Measurements from ENCODE around the gene CENPC.
"Not testable (repeated sequence)": the region's sequence is repeated elsewhere in the genome, so short reads cannot be mapped to it uniquely, and the experiment has no call there.

CENPC gene

GRCh38 chr4:67466751-67467150 lies 78.6 kb downstream of the CENPC start:
- no peak for DNase-seq

- DNase-seq, result no peak
Measured at GRCh38 chr4:67465763-67466052, 79.6 kb downstream of the CENPC start.

DNA sequence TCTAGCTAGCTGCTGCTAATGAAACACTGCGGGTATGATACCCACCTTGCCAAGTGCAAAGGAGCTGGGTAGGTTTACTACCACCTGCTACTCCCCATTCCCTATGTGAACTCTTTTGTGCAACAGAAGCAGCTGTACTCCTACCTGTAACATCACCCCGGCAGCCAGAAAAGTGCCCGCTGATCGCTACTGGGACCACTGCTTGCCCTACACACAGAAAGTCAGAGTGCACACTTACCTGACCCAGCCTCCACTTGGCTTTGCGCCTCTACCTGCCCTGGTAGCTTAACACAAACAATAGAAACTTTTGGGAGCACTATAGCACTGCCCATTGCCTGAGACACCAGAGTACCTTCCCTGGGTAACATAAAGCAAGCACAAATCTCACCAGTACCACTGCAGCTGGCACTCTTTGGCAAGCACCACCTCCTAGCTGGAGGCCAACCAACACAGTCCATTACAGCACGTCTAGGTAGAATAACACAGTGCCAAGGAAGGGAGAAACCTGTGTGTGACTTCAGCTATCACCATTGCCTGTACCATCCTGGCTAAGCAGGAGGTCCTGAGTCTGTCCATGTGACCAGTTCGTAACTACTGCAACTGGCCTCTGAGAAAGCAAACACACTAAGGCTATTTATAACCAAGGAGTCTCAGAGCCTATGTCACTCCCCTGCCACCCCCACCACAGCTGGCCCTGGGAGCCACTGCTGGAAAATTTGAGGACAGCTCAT lies 80.1 kb downstream of the CENPC start:
- no peak for DNase-seq

DNA sequence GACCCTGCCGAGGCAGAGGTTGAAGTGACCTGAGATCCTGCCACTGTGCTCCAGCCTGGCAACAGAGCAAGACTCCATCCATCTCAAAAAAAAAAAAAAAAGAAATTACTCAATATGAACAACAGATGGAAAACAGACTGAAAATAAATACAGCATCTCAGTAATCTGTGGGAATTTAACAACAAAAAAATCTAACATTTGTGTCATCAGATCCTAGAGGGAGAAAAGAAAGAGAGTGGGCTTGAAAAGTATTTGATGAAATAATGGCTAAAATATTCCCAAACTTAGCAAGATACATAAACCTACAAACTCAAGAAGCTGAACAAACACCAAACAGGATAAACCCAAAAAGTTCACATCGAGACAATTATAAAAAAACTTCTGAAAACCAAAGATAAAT lies 84.7 kb downstream of the CENPC start:
- no peak for DNase-seq

GRCh38 chr4:67459164-67459563 lies 86.1 kb downstream of the CENPC start:
- DNase-seq, result no peak

- no peak for DNase-seq
Measured at GRCh38 chr4:67456577-67457196, 88.6 kb downstream of the CENPC start.

DNA sequence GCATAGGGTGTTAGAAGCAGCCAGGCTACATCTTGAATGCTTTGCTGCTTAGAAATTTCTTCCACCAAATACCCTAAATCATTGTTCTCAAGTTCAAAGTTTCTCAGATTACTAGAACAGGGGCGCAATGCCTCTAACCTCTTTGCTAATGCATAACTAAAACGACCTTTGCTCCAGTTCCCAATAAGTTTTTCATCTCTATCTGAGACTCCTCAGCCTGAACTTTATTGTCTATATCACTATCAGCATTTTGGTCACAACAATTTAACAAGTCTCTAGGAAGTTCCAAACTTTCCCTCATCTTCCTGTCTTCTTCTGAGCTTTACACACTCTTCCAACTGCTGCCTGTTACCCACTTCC lies 92.5 kb downstream of the CENPC start:
- not testable (repeated sequence) for DNase-seq

DNA sequence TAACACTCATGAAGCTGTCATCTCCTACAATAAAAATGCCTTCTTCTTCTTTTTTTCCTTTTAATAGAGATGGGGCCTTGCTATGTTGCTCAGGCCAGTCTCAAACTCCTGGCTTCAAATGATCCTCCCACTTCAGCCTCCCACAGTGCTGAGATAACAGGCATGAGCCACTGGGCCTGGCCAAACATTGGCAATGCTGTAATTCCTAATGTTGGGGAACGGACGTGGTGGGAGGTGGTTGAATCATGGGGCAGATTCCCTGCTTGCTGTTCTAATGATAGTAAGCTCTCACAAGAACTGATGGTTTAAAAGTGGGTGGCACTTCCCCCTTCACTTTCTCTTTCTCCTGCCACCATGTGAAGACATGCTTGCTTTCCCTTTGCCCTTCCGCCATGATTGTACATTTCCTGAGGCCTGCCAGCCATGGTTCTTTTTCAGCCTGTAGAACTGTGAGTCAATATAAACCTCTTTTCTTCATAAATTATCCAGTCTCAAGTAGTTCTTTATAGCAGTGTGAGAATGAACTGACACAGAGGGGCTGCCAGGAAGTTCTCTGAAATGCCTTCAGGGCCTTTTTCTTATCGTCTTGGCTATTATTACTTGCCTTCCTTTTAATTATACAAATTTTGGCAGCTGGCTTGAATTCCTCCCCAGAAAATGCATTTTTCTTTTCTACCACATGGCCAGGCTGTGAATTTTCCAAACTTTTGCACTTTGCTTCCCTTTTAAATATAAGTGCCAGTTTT lies 93.0 kb downstream of the CENPC start:
- no peak for DNase-seq

DNA sequence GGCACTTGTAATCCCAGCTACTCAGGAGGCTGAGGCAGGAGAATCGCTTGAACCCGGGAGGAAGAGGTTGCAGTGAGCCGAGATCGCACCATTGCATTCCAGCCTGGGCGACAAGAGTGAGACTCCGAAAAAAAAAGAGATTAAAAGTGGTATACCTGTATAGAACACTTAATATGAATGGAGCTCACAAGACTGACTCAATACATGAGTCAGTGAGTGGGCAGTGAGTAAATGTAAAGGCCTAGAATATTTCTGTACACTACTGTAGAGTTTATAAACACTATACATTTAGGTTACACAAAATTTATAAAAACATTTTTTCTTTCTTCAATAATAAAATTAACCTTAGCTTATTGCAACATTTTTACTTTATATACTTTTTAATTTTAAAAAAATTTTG lies 93.8 kb downstream of the CENPC start:
- no peak for DNase-seq

DNA sequence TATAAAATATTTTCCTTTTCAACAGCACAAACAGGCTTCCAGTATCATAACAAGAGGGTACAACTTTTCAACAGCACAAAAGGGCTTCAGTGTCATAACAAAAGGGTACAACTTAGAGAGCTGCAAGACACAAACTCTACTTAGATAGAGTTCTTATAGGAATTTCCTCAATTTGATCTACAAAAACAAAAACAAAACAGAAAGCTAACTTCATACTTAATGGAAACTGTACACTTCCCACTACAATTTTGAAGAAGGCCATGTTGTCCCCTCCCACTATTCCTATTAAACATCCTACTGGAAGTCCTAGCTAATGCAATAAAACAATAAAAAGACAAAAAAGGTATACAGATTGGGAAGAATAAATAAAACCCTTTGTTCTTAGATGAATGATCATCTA lies 96.7 kb downstream of the CENPC start:
- no peak for DNase-seq

GRCh38 chr4:67447873-67448272 lies 97.4 kb downstream of the CENPC start:
- DNase-seq, result no peak

DNA sequence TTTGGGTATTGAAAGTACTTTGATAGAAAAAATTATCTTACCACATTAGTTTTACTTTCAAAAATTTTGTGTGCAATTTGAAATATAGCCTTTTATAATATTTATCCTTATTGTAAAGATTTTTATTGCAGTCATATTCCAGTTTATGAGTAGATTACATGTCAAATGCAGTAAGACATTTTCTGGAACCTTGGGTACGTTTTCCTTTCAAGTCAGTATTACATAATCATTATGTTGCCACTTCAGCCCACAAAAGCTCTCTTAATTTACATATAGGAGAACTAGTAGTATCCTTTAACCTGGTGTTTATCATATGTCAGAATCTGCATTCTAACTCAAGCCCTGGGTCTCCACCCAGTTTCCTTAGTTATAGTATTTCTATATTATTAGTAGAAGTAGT lies 98.5 kb downstream of the CENPC start:
- no peak for DNase-seq

DNA sequence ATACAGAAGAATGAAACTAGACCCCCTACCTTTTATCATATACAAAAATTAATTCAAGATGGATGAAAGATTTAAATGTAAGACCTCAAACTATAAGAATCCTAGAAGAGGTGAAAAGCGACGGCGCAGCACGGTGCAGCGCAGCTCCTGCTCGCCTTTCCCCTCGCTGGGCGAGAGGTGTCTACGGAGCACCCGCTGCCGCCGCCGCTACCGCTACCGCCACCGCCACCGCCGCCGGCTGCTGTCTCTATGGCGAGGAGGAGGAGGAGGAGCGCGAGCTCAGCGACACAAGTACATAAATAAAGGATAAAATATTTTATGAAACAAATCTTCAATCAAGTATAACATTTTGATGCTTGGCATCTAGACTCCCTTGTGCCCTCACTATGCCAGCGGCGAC lies 99.4 kb downstream of the CENPC start:
- DNase-seq, result not testable (repeated sequence)

DNA sequence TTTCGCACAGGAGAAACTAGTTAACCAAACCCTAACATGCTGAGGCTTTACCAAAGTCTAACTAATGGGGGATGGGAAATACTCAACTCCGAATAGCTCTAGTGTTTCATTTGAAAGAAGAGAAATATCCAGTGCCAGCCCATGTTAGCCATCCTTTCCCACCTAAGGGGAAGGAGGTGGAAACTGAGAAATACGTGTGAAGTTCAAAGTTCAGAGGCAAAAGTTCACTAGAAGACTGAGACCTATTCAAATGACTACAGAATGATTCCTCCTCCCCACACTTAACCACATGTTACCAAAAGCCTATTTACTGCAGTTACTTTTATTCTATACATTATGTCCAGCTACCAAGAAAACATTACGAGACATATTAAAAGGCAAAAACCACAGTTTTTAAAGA lies 106.3 kb downstream of the CENPC start:
- no peak for DNase-seq

DNA sequence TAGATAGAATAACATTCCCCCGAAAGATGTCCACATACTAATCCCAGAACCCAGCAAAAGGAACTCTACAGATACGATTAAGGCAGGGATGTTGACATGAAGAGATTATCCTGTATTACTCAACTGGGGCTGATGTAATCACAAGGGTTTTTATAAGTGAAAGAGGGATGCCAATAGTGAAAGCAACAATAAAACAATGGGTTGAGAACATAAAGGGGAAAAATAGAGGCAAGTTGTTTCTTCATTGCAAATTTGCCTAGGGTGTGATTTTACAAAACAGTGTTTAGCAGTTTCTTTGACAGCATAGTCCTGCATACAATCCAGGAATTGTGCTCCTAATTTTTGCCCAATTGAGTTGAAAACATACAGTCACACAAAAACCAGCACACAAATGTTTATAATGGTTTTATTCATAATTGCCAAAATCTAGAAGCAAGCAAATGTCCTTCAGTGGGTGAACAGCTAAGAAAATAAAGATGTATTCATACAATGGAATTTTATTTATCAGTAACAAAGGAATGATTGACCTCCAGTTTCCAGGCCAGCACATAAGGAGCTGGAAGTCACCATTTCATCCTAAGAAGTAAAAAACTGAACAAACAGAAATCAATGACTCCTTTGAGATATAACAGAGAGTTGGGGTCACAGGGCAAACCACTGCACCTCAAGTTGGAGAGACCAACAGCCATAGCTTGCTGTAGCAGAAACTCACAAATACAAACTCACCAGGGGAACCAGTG lies 107.2 kb downstream of the CENPC start:
- no peak for DNase-seq

GRCh38 chr4:67436742-67437141 lies 108.6 kb downstream of the CENPC start:
- DNase-seq, result no peak

DNA sequence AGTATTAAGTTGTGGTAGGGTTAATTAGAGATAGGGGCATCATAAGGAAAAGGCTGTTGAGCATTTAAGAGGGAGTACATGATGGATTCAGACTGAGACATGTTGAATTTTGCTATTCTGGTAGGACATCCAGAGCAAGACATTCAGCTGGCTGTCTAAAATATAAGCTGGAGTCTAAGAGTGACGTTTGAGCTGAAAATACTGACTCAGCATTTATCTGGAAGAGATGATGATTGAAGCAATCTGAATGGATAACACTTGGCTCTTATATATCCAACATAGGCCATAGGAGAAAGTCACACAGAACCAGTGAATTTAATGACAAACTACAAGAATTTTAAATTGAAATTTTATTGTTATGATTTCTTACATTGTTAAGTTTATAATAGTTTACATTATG lies 114.3 kb downstream of the CENPC start:
- DNase-seq, result no peak

DNA sequence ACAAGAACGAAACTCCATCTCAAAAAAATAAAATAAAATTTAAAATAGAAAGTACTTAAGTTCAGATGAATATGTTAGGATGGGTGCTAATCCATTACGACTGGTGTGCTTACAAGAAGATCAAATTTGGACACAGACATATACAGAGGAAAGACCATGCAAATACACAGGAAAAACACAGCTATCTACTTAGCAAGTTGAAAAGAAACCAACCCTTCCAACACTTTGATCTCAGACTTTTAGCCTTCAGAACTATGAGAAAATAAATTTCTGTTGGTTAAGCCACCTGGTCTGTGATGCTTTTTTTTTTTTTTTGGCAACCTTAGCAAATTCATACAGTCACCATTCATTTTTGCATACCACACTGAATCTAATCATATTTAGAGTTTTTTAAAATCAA lies 116.5 kb downstream of the CENPC start:
- DNase-seq, result no peak

Data from activated CD4-positive, alpha-beta T cell treated with anti-CD3 and anti-CD28 coated beads, Interleukin-2, amount 50 U/mL, for 16 hours (primary cell).